Osteoblast (primary cell): Measurements from ENCODE around the gene IL6ST. TPM values are rescaled to one million over a fixed set of nuclear protein-coding genes. Genes with fewer than 3 reads are reported as not detected.
A peak's percentile ranks its signal among the peaks of the same experiment; 100 is the strongest.

Experiments used
- DNase-seq: peaks from one replicate; pipeline ENCODE4 v3.0.0; 2011; ENCODE audit warnings: low spot score, mixed read lengths; ENCODE audit not compliant: insufficient read length; ENCODE audit errors: missing footprints
- H2AFZ ChIP-seq: 2 replicates; pipeline ENCODE4 v1.6.0; 2011; ENCODE audit warnings: mild to moderate bottlenecking, low read length
- H3K27ac ChIP-seq: 2 replicates; pipeline ENCODE4 v1.5.1; 2011; ENCODE audit warnings: mild to moderate bottlenecking, low read depth, low read length, moderate library complexity
- H3K27me3 ChIP-seq: 2 replicates; pipeline ENCODE4 v1.6.0; 2012; ENCODE audit warnings: mild to moderate bottlenecking, control low read depth, inconsistent platforms, low read length, moderate library complexity; ENCODE audit not compliant: insufficient read depth
- H3K36me3 ChIP-seq: 2 replicates; pipeline ENCODE4 v1.5.1; 2011; ENCODE audit warnings: mild to moderate bottlenecking, low read length, control low read depth, moderate library complexity; ENCODE audit not compliant: insufficient read depth
- H3K4me1 ChIP-seq: 2 replicates; pipeline ENCODE4 v1.5.1; 2011; ENCODE audit warnings: mild to moderate bottlenecking, low read length, control low read depth, moderate library complexity; ENCODE audit not compliant: insufficient read depth
- H3K4me2 ChIP-seq: 2 replicates; pipeline ENCODE4 v1.6.0; 2011; ENCODE audit warnings: mild to moderate bottlenecking, low read length; ENCODE audit not compliant: insufficient read depth
- H3K4me3 ChIP-seq: fragments of 200-600 bp; sonication (generic); 3 replicates; pipeline ENCODE4 v1.5.1; 2012; ENCODE audit warnings: mild to moderate bottlenecking, low read length, inconsistent platforms; ENCODE audit not compliant: insufficient read depth
- H3K79me2 ChIP-seq: 2 replicates; pipeline ENCODE4 v1.6.0; 2012; ENCODE audit warnings: mild to moderate bottlenecking, low read length, control low read depth, inconsistent platforms; ENCODE audit not compliant: insufficient read depth
- H3K9me3 ChIP-seq: 2 replicates; pipeline ENCODE4 v1.5.1; 2011; ENCODE audit warnings: low read depth, low read length, control low read depth
- H4K20me1 ChIP-seq: 2 replicates; pipeline ENCODE4 v1.6.0; 2012; ENCODE audit warnings: mild to moderate bottlenecking, low read length, control low read depth; ENCODE audit not compliant: insufficient read depth
- total RNA-seq: library from RNA; depleted of rRNA; stranded (reverse); fragments of >200 nt; gene quantifications from 2 replicates; pipeline ENCODE4 v1.2.3, GENCODE V29; 2012
- TF ChIP-seq, protein P1 (sequence below): IDR thresholded peaks from 2 replicates; pipeline ENCODE4 v1.5.1; 2011; ENCODE audit warnings: mild to moderate bottlenecking, low read depth, low read length, moderate library complexity; ENCODE audit errors: extremely low read depth

The IL6ST gene
- total RNA-seq, 1 donor, result 804 TPM

DNA sequence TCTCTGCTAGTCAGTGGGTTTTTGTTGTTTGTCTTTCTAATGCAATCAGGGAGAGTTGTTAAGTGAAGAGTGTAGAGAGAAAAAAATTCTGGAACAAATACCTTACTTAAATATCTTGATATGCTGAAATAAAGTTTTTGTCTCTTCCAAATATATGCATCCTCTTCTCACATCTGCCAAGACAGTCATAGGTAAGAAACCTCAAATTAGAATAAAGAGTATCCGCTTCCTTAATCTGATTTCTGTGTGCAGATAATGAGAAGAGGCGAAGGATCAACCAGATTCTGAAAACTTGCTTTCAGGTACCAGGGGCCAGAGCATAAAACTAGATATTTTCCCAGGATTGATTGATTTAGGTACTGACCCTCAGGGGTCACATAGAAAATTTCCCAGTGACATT, 11.3 kb upstream of the IL6ST start:
- no peak overlapping the region for H3K27ac ChIP-seq
- DNase-seq, result no peak
- no peaks in the 10 kb centered on the region for H3K27me3 ChIP-seq
- no peak overlapping the region for H2AFZ ChIP-seq
- H3K36me3 ChIP-seq, result no peaks in the 10 kb centered on the region
- H3K9me3 ChIP-seq, result peaks cover 3% of the 10 kb centered on the region
- TF ChIP-seq, protein P1, sequence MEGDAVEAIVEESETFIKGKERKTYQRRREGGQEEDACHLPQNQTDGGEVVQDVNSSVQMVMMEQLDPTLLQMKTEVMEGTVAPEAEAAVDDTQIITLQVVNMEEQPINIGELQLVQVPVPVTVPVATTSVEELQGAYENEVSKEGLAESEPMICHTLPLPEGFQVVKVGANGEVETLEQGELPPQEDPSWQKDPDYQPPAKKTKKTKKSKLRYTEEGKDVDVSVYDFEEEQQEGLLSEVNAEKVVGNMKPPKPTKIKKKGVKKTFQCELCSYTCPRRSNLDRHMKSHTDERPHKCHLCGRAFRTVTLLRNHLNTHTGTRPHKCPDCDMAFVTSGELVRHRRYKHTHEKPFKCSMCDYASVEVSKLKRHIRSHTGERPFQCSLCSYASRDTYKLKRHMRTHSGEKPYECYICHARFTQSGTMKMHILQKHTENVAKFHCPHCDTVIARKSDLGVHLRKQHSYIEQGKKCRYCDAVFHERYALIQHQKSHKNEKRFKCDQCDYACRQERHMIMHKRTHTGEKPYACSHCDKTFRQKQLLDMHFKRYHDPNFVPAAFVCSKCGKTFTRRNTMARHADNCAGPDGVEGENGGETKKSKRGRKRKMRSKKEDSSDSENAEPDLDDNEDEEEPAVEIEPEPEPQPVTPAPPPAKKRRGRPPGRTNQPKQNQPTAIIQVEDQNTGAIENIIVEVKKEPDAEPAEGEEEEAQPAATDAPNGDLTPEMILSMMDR, result no peak
- H3K79me2 ChIP-seq, result no peaks in the 10 kb centered on the region
- peaks cover 14% of the 10 kb centered on the region for H3K4me1 ChIP-seq
- no peak overlapping the region for H3K4me2 ChIP-seq
- H4K20me1 ChIP-seq, result no peaks in the 10 kb centered on the region
- H3K4me3 ChIP-seq, result no peak overlapping the region

DNA sequence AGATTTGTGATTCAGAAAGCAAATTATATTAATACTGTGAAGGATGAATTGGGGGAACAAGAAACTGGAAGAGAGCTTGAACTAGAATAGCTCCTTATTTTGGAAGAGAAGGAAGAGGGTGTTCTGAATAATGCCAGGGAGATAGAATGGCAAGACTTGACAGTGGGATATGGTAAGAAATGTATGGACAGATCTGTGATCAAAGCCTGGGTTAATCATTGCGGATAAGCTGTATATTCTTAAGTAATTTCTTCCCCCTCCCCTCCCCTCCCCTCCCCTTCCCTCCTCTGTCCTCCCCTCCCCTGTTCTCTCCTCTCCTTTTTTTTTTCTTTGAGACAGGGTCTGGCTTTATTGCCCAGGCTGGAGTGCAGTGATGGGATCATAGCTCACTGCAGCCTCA, 10.1 kb upstream of the IL6ST start:
- Histone ChIP-seq H3K27ac (no peak overlapping the region), H3K4me3 (no peak overlapping the region), H2AFZ (no peak overlapping the region), H3K36me3 (no peaks in the 10 kb centered on the region), H3K9me3 (peaks cover 3% of the 10 kb centered on the region), H4K20me1 (no peaks in the 10 kb centered on the region), H3K4me2 (no peak overlapping the region), H3K4me1 (peaks cover 14% of the 10 kb centered on the region), H3K27me3 (no peaks in the 10 kb centered on the region), H3K79me2 (no peaks in the 10 kb centered on the region)
- TF ChIP-seq, protein P1, result no peak
- DNase-seq, result no peak

DNA sequence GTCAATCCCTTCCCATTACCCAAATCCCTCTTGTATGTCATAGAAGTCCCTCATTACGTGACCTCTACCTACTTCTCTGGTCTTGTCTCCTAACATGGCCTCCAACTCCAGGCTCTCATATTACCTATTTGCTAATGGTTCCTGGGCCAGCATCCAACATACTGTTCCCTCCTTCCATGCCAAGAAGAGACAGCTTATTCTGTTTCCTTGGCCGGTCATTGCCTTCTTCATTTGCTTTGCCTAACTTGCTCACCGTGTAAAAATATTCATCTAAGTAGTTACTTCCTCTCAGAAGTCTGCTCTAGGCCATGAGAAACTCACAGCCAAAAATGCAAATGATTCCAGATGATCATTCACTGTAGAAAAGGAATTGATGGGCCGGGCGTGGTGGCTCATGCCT, 8.9 kb upstream of the IL6ST start:
- Histone ChIP-seq H3K36me3 (no peaks in the 10 kb centered on the region), H3K9me3 (peaks cover 3% of the 10 kb centered on the region), H4K20me1 (no peaks in the 10 kb centered on the region), H3K27me3 (no peaks in the 10 kb centered on the region), H3K4me2 (peak overlapping the region; percentile 46), H2AFZ (peak overlapping the region; percentile 76), H3K79me2 (no peaks in the 10 kb centered on the region), H3K27ac (peak overlapping the region; percentile 77), H3K4me3 (no peak overlapping the region), H3K4me1 (peaks cover 14% of the 10 kb centered on the region)
- no peak for DNase-seq
- TF ChIP-seq, protein P1, result no peak

DNA sequence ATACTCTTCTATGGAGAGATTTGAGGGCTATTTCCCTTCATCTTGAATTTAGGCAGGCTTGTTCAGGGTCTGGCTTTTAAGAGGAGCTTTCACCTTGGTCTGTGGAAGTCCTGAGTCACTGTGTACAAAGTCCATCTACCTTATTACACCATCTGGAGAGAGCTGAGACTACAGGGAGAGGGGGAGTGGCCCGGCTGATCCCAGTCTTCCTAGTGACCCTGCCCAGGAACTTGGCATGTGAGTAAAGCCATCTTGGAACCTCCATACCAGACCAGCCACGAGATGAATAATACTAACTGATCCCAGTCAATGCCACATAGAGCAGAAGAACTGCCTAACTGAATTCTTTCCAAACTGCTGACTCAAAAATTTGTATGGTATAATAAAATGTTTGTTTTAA, 8.4 kb upstream of the IL6ST start:
- Histone ChIP-seq H4K20me1 (no peaks in the 10 kb centered on the region), H3K4me2 (peak overlapping the region; percentile 46), H3K4me1 (peaks cover 14% of the 10 kb centered on the region), H3K27me3 (no peaks in the 10 kb centered on the region), H3K36me3 (no peaks in the 10 kb centered on the region), H3K4me3 (no peak overlapping the region), H3K27ac (peak overlapping the region; percentile 77), H3K79me2 (no peaks in the 10 kb centered on the region), H3K9me3 (peaks cover 3% of the 10 kb centered on the region), H2AFZ (peak overlapping the region; percentile 76)
- DNase-seq, result peak; percentile 66
- TF ChIP-seq, protein P1, result no peak
